22Rv1 (cell line): ENCODE measurements around the gene ADCY2.

Source experiments
- CTCF ChIP-seq: fragments of 450-650 bp; IDR thresholded peaks from 2 replicates; pipeline ENCODE4 v1.5.1; 2017; ENCODE audit warnings: mild to moderate bottlenecking
- ZFX ChIP-seq: fragments of 450-650 bp; IDR thresholded peaks from 2 replicates; pipeline ENCODE4 v1.6.1; 2017; ENCODE audit warnings: antibody characterized with exemption, borderline replicate concordance

GRCh38 chr5:7534505-7534904 is 138.6 kb downstream of the ADCY2 start:
- TF ChIP-seq CTCF (no peak), ZFX (no peak)
